ENCODE measurements around the gene CD79B.

CD79B gene

DNA sequence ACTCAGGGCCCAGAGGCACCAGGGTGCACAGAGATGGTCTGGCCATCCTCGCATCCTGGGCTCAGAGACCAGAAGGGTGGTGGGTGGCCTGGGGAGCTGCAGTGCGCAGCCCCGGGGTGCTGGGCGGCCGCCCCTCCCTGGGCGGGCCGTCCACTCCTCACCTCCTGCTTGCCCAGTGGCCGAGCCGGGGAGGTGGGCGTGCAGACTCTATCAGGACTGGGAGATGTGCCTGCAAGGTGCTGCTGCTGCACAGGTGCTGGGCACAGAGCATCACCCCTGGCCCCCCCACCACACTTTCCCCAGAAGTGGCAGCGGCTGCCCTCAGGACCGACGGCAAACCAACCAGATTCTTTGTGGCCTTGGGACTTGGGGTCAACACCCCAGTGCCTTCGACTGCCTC, 40.7 kb upstream of the CD79B start, which contains the start of gene SCN4A (continued):
- TF ChIP-seq, protein P1, sequence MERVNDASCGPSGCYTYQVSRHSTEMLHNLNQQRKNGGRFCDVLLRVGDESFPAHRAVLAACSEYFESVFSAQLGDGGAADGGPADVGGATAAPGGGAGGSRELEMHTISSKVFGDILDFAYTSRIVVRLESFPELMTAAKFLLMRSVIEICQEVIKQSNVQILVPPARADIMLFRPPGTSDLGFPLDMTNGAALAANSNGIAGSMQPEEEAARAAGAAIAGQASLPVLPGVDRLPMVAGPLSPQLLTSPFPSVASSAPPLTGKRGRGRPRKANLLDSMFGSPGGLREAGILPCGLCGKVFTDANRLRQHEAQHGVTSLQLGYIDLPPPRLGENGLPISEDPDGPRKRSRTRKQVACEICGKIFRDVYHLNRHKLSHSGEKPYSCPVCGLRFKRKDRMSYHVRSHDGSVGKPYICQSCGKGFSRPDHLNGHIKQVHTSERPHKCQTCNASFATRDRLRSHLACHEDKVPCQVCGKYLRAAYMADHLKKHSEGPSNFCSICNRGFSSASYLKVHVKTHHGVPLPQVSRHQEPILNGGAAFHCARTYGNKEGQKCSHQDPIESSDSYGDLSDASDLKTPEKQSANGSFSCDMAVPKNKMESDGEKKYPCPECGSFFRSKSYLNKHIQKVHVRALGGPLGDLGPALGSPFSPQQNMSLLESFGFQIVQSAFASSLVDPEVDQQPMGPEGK (CRISPR knock-in tag; IDR thresholded peaks at IDR 0.05; ENCODE audit: borderline replicate concordance), result no peak
- TF ChIP-seq BACH2 (CRISPR knock-in tag; IDR thresholded peaks at IDR 0.05; ENCODE audit: borderline replicate concordance) (no peak), ISL1 (CRISPR knock-in tag; IDR thresholded peaks at IDR 0.05) (no peak), ESRRG (CRISPR knock-in tag; IDR thresholded peaks at IDR 0.05) (no peak), PPARA (CRISPR knock-in tag; IDR thresholded peaks at IDR 0.05; ENCODE audit: borderline replicate concordance) (no peak), ZNF70 (CRISPR knock-in tag; IDR thresholded peaks at IDR 0.05) (no peak), GLIS3 (CRISPR knock-in tag; IDR thresholded peaks at IDR 0.05) (no peak)
- TF ChIP-seq, protein P2, sequence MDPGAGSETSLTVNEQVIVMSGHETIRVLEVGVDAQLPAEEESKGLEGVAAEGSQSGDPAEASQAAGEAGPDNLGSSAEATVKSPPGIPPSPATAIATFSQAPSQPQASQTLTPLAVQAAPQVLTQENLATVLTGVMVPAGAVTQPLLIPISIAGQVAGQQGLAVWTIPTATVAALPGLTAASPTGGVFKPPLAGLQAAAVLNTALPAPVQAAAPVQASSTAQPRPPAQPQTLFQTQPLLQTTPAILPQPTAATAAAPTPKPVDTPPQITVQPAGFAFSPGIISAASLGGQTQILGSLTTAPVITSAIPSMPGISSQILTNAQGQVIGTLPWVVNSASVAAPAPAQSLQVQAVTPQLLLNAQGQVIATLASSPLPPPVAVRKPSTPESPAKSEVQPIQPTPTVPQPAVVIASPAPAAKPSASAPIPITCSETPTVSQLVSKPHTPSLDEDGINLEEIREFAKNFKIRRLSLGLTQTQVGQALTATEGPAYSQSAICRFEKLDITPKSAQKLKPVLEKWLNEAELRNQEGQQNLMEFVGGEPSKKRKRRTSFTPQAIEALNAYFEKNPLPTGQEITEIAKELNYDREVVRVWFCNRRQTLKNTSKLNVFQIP (CRISPR knock-in tag; IDR thresholded peaks at IDR 0.05; ENCODE audit: borderline replicate concordance, low read depth), result no peak

DNA sequence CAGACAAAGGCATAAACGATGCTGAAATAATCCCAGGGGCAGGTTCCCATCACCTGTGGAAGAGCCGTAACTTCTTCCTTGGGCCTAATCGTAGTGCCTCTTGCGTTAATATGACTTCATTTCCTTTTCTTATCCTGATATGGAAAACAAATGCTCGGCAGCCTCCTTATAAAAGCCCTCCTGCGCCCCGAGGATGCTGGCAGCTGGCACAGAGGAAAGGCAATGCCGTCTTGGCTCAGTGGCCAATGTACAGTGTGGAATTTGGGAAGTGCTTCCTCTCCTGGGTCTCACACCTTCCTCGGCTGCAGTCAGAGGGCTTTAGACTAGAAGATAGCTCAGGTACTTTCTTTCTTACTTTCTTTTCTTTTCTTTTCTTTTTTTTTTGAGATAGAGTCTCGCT, 37.1 kb upstream of the CD79B start:
- TF ChIP-seq ZNF70 (CRISPR knock-in tag; IDR thresholded peaks at IDR 0.05) (no peak), TOX (CRISPR knock-in tag; IDR thresholded peaks at IDR 0.05; ENCODE audit: borderline replicate concordance) (no peak), ESRRG (CRISPR knock-in tag; IDR thresholded peaks at IDR 0.05) (no peak), ZC3H10 (CRISPR knock-in tag; IDR thresholded peaks at IDR 0.05) (no peak), SNAI2 (CRISPR knock-in tag; IDR thresholded peaks at IDR 0.05) (no peak), ZFP30 (CRISPR knock-in tag; IDR thresholded peaks at IDR 0.05) (no peak), TSHZ2 (CRISPR knock-in tag; IDR thresholded peaks at IDR 0.05) (no peak), ARNTL (CRISPR knock-in tag; IDR thresholded peaks at IDR 0.05; ENCODE audit: borderline replicate concordance, low read depth) (no peak), BACH2 (CRISPR knock-in tag; IDR thresholded peaks at IDR 0.05; ENCODE audit: borderline replicate concordance) (no peak), OSR1 (CRISPR knock-in tag; IDR thresholded peaks at IDR 0.05) (no peak), PPARA (CRISPR knock-in tag; IDR thresholded peaks at IDR 0.05; ENCODE audit: borderline replicate concordance) (no peak), TCF4 (CRISPR knock-in tag; IDR thresholded peaks at IDR 0.05; ENCODE audit: borderline replicate concordance) (no peak), ZNF565 (CRISPR knock-in tag; conservative IDR thresholded peaks at IDR 0.05; ENCODE audit: low read depth) (no peak), RARB (CRISPR knock-in tag; IDR thresholded peaks at IDR 0.05) (no peak)
- TF ChIP-seq, protein P3, sequence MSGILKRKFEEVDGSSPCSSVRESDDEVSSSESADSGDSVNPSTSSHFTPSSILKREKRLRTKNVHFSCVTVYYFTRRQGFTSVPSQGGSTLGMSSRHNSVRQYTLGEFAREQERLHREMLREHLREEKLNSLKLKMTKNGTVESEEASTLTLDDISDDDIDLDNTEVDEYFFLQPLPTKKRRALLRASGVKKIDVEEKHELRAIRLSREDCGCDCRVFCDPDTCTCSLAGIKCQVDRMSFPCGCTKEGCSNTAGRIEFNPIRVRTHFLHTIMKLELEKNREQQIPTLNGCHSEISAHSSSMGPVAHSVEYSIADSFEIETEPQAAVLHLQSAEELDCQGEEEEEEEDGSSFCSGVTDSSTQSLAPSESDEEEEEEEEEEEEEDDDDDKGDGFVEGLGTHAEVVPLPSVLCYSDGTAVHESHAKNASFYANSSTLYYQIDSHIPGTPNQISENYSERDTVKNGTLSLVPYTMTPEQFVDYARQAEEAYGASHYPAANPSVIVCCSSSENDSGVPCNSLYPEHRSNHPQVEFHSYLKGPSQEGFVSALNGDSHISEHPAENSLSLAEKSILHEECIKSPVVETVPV (CRISPR knock-in tag; IDR thresholded peaks at IDR 0.05), result no peak
- TF ChIP-seq, protein P2 (CRISPR knock-in tag; IDR thresholded peaks at IDR 0.05; ENCODE audit: borderline replicate concordance, low read depth), result no peak
- TF ChIP-seq, protein P4, sequence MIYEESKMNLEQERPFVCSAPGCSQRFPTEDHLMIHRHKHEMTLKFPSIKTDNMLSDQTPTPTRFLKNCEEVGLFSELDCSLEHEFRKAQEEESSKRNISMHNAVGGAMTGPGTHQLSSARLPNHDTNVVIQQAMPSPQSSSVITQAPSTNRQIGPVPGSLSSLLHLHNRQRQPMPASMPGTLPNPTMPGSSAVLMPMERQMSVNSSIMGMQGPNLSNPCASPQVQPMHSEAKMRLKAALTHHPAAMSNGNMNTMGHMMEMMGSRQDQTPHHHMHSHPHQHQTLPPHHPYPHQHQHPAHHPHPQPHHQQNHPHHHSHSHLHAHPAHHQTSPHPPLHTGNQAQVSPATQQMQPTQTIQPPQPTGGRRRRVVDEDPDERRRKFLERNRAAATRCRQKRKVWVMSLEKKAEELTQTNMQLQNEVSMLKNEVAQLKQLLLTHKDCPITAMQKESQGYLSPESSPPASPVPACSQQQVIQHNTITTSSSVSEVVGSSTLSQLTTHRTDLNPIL (CRISPR knock-in tag; IDR thresholded peaks at IDR 0.05; ENCODE audit: low read depth), result no peak
- ATAC-seq, result no peak
